LNCAP (cell line): ENCODE data around the gene ABO.

Experiments used
- CTCF ChIP-seq: fragments of 450-650 bp; IDR thresholded peaks from 2 replicates; pipeline ENCODE4 v1.5.1; 2017; ENCODE audit warnings: mild to moderate bottlenecking

The ABO gene

DNA sequence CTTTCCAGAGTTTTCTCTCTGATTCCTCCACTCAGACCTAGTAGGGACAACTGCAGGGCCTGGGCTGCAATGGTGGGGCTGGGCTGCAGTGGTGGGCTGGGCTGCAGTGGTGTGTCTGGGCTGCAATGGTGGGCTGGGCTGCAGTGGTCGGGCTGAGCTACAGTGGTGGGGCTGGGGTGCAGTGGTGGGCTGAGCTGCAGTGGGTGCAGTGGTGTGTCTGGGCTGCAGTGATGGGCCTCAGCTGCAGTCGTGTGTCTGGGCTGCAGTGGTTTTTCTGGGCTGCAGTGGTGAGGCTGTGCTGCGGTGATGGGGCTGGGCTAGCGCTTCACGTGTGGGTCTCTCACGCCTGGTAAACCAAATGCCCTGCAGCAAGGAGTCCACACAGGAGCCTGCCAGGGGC is 27.4 kb downstream of the ABO start:
- no peak for TF ChIP-seq CTCF

DNA sequence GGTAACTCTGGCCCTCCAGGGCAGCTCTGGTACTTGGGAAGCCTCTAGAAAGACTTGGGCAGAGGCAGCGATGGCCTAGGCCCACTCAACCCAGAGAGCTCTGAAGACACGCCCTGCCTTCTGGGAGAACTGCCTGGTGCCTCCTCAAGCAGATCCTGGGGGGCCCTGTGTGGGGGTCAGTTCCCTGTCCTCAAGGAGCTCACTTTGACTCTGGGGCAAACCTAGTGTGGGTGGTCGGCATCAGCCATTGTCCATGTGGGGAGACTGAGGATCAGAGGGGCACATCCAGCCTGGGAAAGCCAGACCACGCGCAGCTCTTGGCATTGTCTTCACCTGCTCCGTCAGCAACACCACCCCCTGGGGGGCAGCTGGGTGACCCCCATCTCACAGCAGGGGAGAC is 28.0 kb downstream of the ABO start:
- TF ChIP-seq CTCF, result no peak

DNA sequence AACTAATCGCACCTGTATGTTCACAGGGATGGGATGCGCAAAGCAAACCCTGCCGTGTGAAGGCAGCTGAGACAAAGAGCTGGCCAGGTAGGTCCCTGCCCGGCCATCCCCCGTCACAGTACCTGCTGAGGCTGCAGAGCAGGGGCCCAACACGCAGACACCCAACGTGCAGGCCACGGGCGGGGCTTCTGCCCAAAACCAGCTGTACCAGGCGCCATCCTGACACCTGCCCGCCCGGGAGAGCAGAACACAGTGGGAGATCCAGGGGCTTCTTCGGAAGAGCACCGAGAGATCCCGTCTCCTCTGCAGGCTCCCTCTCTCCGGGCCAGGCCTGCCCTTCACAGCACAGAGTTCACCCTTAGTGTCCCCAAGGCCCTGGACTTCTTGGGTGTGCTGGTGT is 28.4 kb downstream of the ABO start:
- TF ChIP-seq CTCF, result no peak

GRCh38 chr9:133242991-133243390 is 32.0 kb downstream of the ABO start:
- TF ChIP-seq CTCF, result no peak

- TF ChIP-seq CTCF, result no peak
Observed at GRCh38 chr9:133242241-133242640, 32.8 kb downstream of the ABO start.

GRCh38 chr9:133239533-133240090 is 35.4 kb downstream of the ABO start:
- TF ChIP-seq CTCF, result no peak

GRCh38 chr9:133238851-133239532 is 36.0 kb downstream of the ABO start:
- TF ChIP-seq CTCF, result peak; percentile 67
